ENCODE data around the gene PRH1.

The PRH1 gene

GRCh38 chr12:10884086-10884725 lies at the start of gene PRH1:
Gene PRH1 (minus strand): TSS chr12:10884255. CDS start chr12:10884217, 38 bp downstream.
- DNase-seq (ENCODE audit: low spot score) = no peak

DNA sequence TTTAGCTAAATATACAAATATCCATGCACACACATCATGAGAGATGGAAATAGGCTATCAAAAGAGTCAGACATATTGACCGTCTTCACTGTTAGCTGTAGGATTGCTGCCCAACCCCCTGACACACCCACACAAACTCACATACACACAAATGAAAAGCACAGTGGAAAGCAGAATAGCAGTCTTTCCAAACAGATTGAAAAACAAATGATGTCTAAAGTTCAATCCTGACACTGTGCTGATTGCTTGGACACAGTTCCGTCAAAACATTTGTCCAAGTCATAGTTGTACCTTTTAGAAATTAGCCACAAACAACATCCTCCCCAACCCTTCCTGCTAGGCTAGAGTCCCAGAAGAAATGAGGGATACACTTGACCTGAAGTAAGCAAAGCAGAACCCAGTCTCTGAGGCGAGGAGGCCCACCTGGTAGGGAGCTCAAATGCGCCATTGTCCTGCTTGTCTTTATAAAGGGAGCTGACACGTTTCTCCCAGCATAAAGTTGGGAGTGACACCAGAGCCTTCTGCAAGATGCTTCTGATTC lies 44.8 kb upstream of the PRH1 start, which contains the start of gene PRH2:
TSS of gene PRH2 (plus strand) at position 491 of the 541 bp plus-strand sequence. CDS start at position 529, 38 bp downstream.
- DNase-seq (ENCODE audit: low spot score) = no peak

DNA sequence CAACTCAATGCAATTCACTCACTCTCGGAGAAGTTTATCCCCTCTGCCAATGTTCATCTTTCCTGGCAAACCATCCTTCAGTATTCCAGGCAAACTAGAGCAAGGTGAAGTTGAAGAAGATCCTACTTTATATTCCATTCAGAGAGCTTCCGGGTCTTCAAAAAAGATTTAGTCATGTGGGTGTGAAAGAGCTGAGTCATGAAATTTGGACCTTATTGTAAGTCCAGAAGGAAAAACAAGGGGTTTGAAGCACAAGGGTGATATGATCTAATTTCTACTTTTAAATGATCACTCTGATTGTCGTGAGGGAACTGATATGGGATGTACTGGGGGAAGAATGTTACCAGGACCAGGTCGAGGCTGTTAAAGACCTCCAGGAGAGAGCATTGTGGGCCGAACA lies 42.2 kb upstream of the PRH1 start:
- no peak for DNase-seq (ENCODE audit: low spot score)

- DNase-seq (ENCODE audit: low spot score) = no peak
Measured at GRCh38 chr12:10919809-10920208, 35.8 kb upstream of the PRH1 start.

- DNase-seq (ENCODE audit: low spot score) = no peak
Measured at GRCh38 chr12:10910380-10910779, 26.3 kb upstream of the PRH1 start.

DNA sequence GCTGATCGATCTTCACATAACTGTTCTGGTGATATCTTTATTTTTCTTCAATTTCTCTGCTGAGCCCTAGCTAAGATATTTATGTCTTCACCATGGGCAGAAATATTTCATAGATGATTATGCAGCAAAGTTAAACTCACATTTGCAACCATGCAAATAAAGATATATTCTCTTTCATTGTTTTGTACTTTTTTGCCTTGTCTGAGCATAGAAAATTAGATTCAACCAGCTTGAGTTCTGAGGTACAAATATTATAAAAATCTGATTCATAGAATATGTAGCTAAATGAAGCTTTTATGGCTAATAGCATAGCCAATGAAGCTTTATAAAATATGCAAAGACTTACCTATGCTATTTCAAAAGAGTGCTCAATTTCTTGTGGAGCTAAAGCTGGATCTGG lies 25.4 kb upstream of the PRH1 start, which contains the start of gene TAS2R13:
TSS of gene TAS2R13 (minus strand) at position 101 of the 400 bp plus-strand sequence. CDS start 264 bp downstream, outside the sequence.
- DNase-seq (ENCODE audit: low spot score) = no peak

- DNase-seq (ENCODE audit: low spot score) = no peak
Measured at GRCh38 chr12:10904686-10905085, 20.6 kb upstream of the PRH1 start.

DNA sequence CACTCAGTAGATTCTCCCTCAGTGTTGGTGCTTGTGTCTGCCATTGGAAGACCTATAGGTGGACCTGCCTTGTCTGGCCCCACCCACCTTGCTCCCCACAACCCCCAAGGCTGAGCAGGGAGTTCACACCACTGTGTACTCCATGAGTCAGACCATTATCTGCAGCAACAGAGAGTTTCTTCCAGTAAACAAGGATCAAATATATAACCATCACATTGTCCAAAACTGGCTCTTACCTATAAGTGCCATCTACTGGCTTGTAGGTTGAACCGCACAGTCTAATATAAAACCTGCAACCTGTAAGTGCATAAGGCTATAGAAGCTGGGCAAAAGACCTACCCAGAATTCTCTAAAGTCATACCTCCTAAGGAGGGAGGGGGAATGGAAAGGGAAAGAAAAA lies 17.4 kb upstream of the PRH1 start:
- DNase-seq (ENCODE audit: low spot score) = no peak

GRCh38 chr12:10900972-10901371 lies 16.9 kb upstream of the PRH1 start:
- DNase-seq (ENCODE audit: low spot score) = no peak

- no peak for DNase-seq (ENCODE audit: low spot score)
Measured at GRCh38 chr12:10900530-10900929, 16.5 kb upstream of the PRH1 start.

DNA sequence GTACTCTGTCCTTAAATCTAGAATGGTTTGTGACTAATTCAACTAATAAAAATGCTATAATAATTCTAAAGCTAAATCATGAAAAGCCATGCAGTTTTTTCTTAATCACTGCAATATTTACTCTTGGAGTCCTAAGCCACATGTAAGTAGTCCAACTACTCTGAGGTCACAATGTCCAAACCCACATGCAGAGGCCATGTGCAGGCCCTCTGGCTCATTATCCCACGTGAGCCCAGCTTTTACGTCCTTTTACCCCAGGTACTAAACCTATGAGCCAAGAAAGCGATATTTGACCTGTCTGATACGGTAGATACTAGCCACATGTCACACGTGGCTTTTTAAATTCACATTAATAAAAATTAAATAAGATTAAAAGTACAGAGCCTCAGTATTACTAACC lies 12.8 kb upstream of the PRH1 start:
- no peak for DNase-seq (ENCODE audit: low spot score)

DNA sequence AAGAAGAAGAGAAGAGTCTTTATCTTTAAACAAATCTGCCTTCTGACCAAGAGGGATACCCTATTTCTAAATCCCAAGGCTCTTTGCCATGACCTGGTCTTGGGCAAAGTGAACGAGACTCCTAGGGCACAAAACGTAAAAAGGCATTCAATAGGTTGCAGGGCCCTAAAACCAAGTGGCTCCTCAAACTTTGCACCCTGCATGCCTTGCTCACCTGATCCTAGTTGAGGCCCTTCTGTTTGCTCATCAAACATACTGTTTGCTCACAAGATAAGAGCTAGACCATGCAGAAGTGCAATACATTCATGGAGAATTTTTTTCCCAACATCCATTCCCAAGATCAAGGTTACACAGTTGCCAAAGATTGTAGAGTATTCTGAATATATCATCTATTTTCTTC lies 7.9 kb upstream of the PRH1 start:
- DNase-seq (ENCODE audit: low spot score) = no peak

GRCh38 chr12:10889226-10889625 lies 5.2 kb upstream of the PRH1 start:
- no peak for DNase-seq (ENCODE audit: low spot score)

- DNase-seq (ENCODE audit: low spot score) = no peak
Measured at GRCh38 chr12:10873378-10873777, 10.7 kb downstream of the PRH1 start.

GRCh38 chr12:10867381-10867780 lies 16.7 kb downstream of the PRH1 start:
- no peak for DNase-seq (ENCODE audit: low spot score)

- DNase-seq (ENCODE audit: low spot score) = no peak
Measured at GRCh38 chr12:10863512-10864218, 20.4 kb downstream of the PRH1 start.

DNA sequence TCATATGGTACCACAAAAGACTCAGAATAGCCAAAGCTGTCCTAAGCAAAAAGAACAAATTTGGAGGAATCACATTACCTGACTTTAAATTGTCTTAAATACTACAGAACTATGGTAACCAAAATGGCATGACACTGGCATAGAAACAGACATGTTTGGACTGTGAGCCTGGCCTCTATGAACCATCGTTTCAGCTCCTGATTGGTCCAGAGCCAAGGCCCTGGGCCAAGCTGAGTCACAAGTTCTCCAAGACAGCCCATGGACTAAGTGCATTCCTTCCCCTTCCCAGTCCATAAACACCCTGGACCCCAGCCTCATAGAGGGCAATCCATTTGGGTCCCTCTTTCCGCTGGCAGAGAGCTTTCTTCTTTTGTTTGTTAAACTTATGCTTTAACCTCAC lies 22.7 kb downstream of the PRH1 start:
- DNase-seq (ENCODE audit: low spot score) = no peak

DNA sequence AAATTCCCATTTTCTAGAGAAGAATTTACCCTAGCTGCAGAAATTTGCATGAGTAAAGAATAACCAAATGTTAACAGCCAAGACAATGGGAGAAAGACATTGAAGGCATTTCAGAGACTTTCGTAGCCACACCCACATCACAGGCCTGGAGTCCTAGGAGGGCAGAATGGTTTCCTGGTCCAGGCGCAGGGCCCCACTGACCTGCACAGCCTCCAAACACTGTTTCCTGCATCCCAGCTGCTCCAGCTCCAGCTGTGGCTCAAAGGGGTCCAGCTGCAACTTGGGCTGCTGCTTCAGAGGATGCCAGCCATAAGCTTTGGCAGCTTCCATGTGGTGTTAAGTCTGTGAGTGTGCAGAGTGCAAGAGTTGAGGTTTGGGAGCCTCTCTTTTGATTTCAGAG lies 28.2 kb downstream of the PRH1 start:
- DNase-seq (ENCODE audit: low spot score) = no peak

- no peak for DNase-seq (ENCODE audit: low spot score)
Measured at GRCh38 chr12:10853776-10854175, 30.3 kb downstream of the PRH1 start.

GRCh38 chr12:10851243-10851858 lies 32.7 kb downstream of the PRH1 start:
- no peak for DNase-seq (ENCODE audit: low spot score)

GRCh38 chr12:10849425-10849878 lies 34.6 kb downstream of the PRH1 start, which contains the start of gene PRR4:
Gene PRR4 (minus strand): TSS chr12:10849475. CDS start chr12:10849437, 38 bp downstream.
- no peak for DNase-seq (ENCODE audit: low spot score)

GRCh38 chr12:10847744-10848143 lies 36.3 kb downstream of the PRH1 start:
- no peak for DNase-seq (ENCODE audit: low spot score)

DNA sequence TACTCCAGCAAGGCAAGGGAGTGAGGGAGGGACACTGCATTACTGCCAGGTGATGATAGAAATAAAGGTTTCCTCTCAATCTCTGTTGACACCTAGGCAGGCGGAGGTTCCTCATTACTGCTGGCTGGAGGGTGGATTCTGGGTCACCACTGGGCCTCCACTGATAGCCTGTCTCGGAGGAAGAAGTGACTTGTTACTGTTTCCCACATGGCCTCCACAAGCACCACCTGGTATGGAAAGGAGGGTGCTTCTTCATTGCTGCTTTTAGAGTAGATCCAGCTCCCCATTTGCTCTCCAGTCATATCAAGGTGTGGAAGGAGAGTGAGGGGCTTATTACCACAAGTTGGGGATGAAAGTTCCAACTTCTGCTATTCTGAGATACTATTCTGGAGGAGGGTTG lies 41.2 kb downstream of the PRH1 start:
- no peak for DNase-seq (ENCODE audit: low spot score)

All from CD4-positive, alpha-beta T cell treated with Interleukin-2 at 100 ng/mL for 4 hours (primary cell).